GF-D8 (cell line): ENCODE results near the gene OR2T11.
"Not testable (repeated sequence)": the region's sequence is repeated elsewhere in the genome, so short reads cannot be mapped to it uniquely, and the experiment has no call there.

Experiments
- DNase-seq: peaks from one replicate; lab custom pipeline; 2025; lab: John Stamatoyannopoulos, UW

The OR2T11 gene

DNA sequence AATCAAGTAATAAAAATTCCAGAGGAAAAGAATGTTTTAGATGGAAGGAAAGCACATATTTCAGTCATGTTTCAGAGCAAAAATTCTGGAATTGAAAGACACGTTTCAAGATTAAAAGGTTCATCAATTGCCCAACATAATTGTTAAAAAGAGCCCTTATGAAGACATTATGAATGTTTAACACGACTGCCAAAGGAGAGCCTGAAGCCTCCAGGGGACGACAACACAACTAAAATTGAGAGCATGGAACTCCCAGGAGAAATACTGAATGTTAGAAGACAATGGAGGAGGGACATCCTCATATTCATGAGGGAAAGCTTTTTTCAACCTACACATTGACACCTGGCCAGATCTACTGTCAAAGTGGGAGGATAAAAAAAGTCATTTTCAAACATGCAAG is 16.0 kb downstream of the OR2T11 start:
- peak; percentile 12 for DNase-seq

DNA sequence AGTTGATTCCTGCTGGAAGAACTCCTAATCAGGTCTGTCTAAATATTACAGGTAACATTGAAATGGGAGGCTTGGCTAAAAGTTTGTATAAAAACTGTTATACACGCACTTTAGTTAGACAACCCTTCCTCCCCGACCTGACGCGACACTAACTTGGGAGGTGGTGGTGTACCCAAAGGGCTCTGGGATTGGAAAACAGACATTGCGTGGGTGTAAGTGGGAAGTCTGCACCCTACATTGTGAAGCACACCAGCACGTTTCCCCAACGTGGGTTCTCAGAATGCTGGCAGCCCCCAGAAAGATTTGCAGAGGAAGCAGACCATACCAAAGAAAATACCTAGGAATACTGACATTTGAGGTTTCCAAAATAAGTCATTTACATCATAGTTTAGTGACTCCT is 16.8 kb downstream of the OR2T11 start:
- DNase-seq = no peak

DNA sequence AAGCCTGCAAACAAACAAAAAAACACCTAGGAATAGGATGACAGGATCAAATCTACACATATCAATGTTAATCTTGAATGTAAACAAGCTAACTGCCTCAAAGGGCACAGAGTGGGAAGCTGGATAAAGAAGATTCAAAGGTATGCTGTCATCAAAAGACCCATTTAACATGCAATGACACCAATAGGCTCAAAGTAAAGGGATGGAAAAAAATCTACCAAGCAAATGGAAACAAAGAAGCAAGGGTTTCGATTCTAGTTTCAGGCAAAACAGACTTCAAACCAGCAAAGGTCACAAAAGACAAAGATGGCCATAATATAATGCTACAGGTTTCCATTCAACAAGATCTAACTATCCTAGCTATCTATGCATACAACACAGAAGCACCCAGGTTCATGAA is 21.1 kb downstream of the OR2T11 start:
- no peak for DNase-seq

GRCh38 chr1:248611883-248612414 is 22.9 kb downstream of the OR2T11 start:
- no peak for DNase-seq

- DNase-seq = no peak
Observed at GRCh38 chr1:248610301-248610700, 24.6 kb downstream of the OR2T11 start.

GRCh38 chr1:248599396-248599795 is 35.5 kb downstream of the OR2T11 start:
- DNase-seq = no peak

DNA sequence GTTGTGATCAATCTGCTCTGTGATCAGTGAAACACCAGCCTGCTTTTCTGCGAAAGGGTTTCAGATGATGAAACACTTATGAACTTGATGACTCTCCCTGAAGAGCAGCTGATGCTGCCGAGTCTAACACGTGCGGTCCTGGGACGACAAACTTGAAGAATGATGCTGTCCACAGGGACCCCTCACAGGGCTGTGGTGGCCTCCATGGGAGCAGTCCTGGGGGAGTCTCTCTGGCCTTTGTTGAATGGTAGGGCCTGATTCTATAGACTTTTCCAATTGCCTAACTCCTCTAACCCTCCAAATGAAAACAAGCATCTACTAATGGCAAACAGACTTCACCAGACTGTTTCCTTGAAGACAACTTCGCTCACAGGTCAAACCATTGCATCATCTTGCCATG is 37.3 kb downstream of the OR2T11 start, which contains the start of gene OR2T10:
TSS of gene OR2T10 (minus strand) at position 112 of the 400 bp plus-strand sequence. CDS start 3,932 bp downstream, outside the sequence.
- DNase-seq = no peak

- peak; percentile 54 for DNase-seq
Observed at GRCh38 chr1:248596615-248597014, 38.3 kb downstream of the OR2T11 start.

DNA sequence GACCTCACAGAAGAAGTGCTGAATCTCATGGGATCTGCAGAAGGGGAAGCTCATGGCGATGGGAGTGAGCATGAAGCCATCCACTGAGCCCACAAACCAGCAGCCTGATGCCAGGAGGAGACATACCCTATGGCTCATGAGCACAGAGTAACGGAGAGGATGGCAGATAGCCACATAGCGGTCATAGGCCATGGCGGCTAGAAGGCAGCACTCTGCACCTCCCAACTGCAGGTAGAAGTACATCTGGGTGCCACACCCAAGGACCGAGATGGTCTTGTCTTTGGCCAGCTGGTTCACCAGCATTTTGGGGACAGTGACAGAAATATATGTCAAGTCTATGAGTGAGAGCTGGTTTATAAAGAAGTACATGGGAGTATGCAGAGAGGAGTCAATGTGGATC is 41.7 kb downstream of the OR2T11 start:
- no peak for DNase-seq

DNA sequence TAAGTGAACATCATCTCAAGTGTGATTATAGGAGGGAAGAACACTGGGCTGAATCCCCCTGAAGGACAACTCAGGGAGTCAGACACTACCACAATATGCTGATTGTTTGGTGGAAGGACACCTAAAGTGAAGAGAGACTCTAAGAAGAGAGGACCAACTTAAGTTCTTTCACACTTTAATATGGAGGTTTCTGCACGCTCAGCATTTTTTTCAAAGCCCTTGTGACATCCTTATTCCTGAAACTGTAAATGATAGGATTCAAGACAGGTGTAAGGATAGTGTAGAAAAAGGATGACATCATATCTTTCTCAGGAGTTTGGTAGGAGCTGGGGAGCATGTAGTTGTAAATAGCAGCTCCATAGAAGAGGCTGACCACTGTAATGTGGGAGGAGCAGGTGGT is 42.2 kb downstream of the OR2T11 start:
- DNase-seq = no peak

DNA sequence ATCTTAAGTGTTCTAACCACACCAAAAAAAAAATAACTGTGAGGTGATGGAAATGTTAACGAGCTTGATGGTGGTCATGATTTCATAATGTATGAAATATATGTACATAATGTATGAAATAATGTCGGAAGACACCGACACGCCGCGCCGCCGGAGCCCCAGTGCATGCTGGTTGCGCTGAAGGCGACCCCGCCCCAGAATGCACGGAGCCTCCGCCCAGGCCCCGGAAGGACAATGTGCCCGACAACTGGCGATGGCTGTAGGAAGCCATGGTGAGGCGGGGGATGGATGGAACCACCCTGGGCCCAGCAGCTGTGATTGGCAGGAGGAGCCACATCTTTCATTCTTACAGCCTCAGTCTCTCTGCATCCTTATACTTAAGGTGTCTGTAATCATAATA is 44.8 kb downstream of the OR2T11 start:
- DNase-seq = no peak

- DNase-seq = no peak
Observed at GRCh38 chr1:248589334-248589733, 45.6 kb downstream of the OR2T11 start.

GRCh38 chr1:248585266-248585665 is 49.6 kb downstream of the OR2T11 start:
- no peak for DNase-seq

GRCh38 chr1:248576260-248576980 is 58.5 kb downstream of the OR2T11 start:
- DNase-seq = no peak

- DNase-seq = not testable (repeated sequence)
Observed at GRCh38 chr1:248574657-248575056, 60.2 kb downstream of the OR2T11 start, which contains the start of gene OR2T34. Gene OR2T34, minus strand, starts transcription at chr1:248574757. Its CDS starts 0 bp downstream, at chr1:248574757.

GRCh38 chr1:248573856-248574255 is 61.0 kb downstream of the OR2T11 start:
- not testable (repeated sequence) for DNase-seq
